Measurements from ENCODE around the gene AKR1B1.
A peak's percentile ranks its signal among the peaks of the same experiment; 100 is the strongest.

AKR1B1 gene

DNA sequence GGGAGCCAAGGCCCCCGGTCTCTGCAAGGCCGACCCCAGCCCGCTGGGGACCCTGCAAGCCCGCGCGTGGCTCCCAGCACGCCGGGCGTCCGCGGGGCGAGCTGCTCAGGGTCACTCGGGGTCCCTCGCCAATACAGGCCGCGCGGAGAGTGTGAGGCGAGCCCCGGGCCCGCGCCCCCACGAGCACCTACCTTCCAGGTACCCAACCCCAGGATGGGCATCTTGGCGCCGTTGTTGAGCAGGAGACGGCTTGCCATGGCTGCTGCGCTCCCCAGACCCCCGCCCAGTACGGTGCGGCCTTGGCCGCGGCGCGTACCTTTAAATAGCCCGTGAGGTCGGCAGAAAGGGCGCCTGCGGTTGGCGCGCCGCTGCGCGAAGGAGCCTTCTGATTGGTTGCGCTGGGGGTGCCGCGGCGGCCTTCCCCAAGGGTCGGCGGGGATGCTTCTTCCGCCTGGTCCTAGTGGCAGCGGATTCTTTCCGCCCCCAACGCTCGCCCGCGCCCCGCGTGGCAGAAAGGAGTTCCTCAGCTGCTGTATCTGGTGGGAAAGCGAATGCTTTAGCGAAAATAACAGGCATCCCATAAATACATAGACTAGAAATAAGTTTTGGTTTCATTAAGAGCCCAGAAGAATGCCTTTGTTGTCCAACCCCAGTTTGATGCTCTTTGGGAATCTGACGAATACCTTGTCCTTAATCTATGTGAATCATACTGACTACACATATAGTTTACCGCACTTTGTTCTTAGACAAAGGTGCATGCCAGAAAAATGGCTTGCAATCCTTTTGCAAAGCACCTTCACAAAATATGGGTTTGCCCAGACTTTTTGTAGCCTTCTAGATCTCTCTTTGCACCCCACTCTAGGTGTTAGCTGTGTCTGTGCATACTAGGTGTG is at the start of gene AKR1B1 (continued):
- TF ChIP-seq, protein P1, sequence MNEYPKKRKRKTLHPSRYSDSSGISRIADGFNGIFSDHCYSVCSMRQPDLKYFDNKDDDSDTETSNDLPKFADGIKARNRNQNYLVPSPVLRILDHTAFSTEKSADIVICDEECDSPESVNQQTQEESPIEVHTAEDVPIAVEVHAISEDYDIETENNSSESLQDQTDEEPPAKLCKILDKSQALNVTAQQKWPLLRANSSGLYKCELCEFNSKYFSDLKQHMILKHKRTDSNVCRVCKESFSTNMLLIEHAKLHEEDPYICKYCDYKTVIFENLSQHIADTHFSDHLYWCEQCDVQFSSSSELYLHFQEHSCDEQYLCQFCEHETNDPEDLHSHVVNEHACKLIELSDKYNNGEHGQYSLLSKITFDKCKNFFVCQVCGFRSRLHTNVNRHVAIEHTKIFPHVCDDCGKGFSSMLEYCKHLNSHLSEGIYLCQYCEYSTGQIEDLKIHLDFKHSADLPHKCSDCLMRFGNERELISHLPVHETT (tag by site-specific recombination; IDR thresholded peaks at IDR 0.05), result 0 out of 2 replicates have a peak, but pooled peaks have one; percentile 34
- no peak for TF ChIP-seq ZNF473 (tag by site-specific recombination; IDR thresholded peaks at IDR 0.05)
- TF ChIP-seq MYNN (tag by site-specific recombination; IDR thresholded peaks at IDR 0.05; ENCODE audit: borderline replicate concordance), result no peak
- TF ChIP-seq, protein P2, sequence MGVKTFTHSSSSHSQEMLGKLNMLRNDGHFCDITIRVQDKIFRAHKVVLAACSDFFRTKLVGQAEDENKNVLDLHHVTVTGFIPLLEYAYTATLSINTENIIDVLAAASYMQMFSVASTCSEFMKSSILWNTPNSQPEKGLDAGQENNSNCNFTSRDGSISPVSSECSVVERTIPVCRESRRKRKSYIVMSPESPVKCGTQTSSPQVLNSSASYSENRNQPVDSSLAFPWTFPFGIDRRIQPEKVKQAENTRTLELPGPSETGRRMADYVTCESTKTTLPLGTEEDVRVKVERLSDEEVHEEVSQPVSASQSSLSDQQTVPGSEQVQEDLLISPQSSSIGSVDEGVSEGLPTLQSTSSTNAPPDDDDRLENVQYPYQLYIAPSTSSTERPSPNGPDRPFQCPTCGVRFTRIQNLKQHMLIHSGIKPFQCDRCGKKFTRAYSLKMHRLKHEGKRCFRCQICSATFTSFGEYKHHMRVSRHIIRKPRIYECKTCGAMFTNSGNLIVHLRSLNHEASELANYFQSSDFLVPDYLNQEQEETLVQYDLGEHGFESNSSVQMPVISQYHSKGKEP (tag by site-specific recombination; IDR thresholded peaks at IDR 0.05), result no peak
- no peak for TF ChIP-seq ZNF121 (tag by site-specific recombination; IDR thresholded peaks at IDR 0.05)
- no peak for TF ChIP-seq ZNF24 (tag by site-specific recombination; IDR thresholded peaks at IDR 0.05)
- TF ChIP-seq ZNF701 (tag by site-specific recombination; IDR thresholded peaks at IDR 0.05), result no peak
- peak; percentile 18; the same call in 1 of the 2 replicates for TF ChIP-seq BCL11B (tag by site-specific recombination; IDR thresholded peaks at IDR 0.05; ENCODE audit: low read depth)
- TF ChIP-seq ZBTB11 (tag by site-specific recombination; conservative IDR thresholded peaks at IDR 0.05; ENCODE audit: low read depth), result peak; percentile 74
- no peak for TF ChIP-seq SCRT2 (tag by site-specific recombination; IDR thresholded peaks at IDR 0.05)
- no peak for TF ChIP-seq ZEB2 (tag by site-specific recombination; IDR thresholded peaks at IDR 0.05)
- no peak for TF ChIP-seq ZNF585B (tag by site-specific recombination; IDR thresholded peaks at IDR 0.05)
- TF ChIP-seq SP7 (tag by site-specific recombination; IDR thresholded peaks at IDR 0.05), result 0 out of 2 replicates have a peak, but pooled peaks have one; percentile 47
- TF ChIP-seq ZNF692 (tag by site-specific recombination; IDR thresholded peaks at IDR 0.05), result peak; percentile 66
- no peak for TF ChIP-seq KLF7 (tag by site-specific recombination; IDR thresholded peaks at IDR 0.05; ENCODE audit: borderline replicate concordance)
- TF ChIP-seq ZNF571 (tag by site-specific recombination; IDR thresholded peaks at IDR 0.05), result no peak
- TF ChIP-seq ZSCAN16 (tag by site-specific recombination; IDR thresholded peaks at IDR 0.05), result no peak
- no peak for TF ChIP-seq ZNF394 (tag by site-specific recombination; IDR thresholded peaks at IDR 0.05; ENCODE audit: borderline replicate concordance)
- TF ChIP-seq ZFP37 (tag by site-specific recombination; IDR thresholded peaks at IDR 0.05), result no peak
- TF ChIP-seq ZNF146 (tag by site-specific recombination; IDR thresholded peaks at IDR 0.05), result no peak
- peak; percentile 50; the same call in 1 of the 2 replicates for TF ChIP-seq RBAK (tag by site-specific recombination; IDR thresholded peaks at IDR 0.05)
- no peak for TF ChIP-seq ZNF514 (tag by site-specific recombination; IDR thresholded peaks at IDR 0.05)
- TF ChIP-seq ZNF26 (tag by site-specific recombination; IDR thresholded peaks at IDR 0.05), result no peak
- TF ChIP-seq TSHZ1 (tag by site-specific recombination; IDR thresholded peaks at IDR 0.05; ENCODE audit: borderline replicate concordance), result no peak
